ENCODE measurements around the gene C4BPB. TPM values are rescaled to one million over a fixed set of nuclear protein-coding genes. Genes with fewer than 3 reads are reported as not detected.

Gene C4BPB
- total RNA-seq, 2 experiments from 2014 or later, result 2.1 to 2.2 TPM

GRCh38 chr1:207055386-207056001 is 33.2 kb upstream of the C4BPB start:
- ChIA-PET POLR2A (interaction anchor here (0.8 kb wide), 1 partner anchor 13 kb away, joined by 3 read pairs; no protein-coding TSS in a partner anchor), CTCF (interaction anchor here (0.6 to 1.5 kb wide), 2 partner anchors 349 to 455 kb away, joined by 3 read pairs; no protein-coding TSS in a partner anchor)
- Mint-ChIP-seq H3K36me3 (ENCODE audit: low read depth) (no peaks in the 10 kb centered on the region), H3K4me3 (no peak overlapping the region), H3K27me3 (no peaks in the 10 kb centered on the region), H3K4me1 (ENCODE audit: low read depth) (peaks cover 18% of the 10 kb centered on the region), H3K27ac (no peak overlapping the region), H3K9me3 (no peaks in the 10 kb centered on the region)
- intact Hi-C loops (cut with micrococcal nuclease), result no loop called here
- TF ChIP-seq, protein P1, sequence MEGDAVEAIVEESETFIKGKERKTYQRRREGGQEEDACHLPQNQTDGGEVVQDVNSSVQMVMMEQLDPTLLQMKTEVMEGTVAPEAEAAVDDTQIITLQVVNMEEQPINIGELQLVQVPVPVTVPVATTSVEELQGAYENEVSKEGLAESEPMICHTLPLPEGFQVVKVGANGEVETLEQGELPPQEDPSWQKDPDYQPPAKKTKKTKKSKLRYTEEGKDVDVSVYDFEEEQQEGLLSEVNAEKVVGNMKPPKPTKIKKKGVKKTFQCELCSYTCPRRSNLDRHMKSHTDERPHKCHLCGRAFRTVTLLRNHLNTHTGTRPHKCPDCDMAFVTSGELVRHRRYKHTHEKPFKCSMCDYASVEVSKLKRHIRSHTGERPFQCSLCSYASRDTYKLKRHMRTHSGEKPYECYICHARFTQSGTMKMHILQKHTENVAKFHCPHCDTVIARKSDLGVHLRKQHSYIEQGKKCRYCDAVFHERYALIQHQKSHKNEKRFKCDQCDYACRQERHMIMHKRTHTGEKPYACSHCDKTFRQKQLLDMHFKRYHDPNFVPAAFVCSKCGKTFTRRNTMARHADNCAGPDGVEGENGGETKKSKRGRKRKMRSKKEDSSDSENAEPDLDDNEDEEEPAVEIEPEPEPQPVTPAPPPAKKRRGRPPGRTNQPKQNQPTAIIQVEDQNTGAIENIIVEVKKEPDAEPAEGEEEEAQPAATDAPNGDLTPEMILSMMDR (IDR thresholded peaks at IDR 0.05), result no peak
- ATAC-seq (no peak), DNase-seq (no peak)

GRCh38 chr1:207056673-207057072 is 32.0 kb upstream of the C4BPB start:
- DNase-seq (no peak), ATAC-seq (no peak)
- Mint-ChIP-seq H3K4me3 (no peak overlapping the region), H3K4me1 (ENCODE audit: low read depth) (peaks cover 10% of the 10 kb centered on the region), H3K36me3 (ENCODE audit: low read depth) (no peaks in the 10 kb centered on the region), H3K27ac (no peak overlapping the region), H3K27me3 (no peaks in the 10 kb centered on the region), H3K9me3 (no peaks in the 10 kb centered on the region)
- TF ChIP-seq, protein P1 (IDR thresholded peaks at IDR 0.05), result no peak
- intact Hi-C loops (cut with micrococcal nuclease), result no loop called here
- POLR2A ChIA-PET, result interaction anchor here (0.8 to 1.1 kb wide), 2 partner anchors 12 to 33 kb away, joined by 3 read pairs; partner anchors contain the start of gene C4BPB
- CTCF ChIA-PET, result interaction anchor here (1.5 kb wide), 1 partner anchor 348 kb away, joined by 3 read pairs; no protein-coding TSS in a partner anchor

DNA sequence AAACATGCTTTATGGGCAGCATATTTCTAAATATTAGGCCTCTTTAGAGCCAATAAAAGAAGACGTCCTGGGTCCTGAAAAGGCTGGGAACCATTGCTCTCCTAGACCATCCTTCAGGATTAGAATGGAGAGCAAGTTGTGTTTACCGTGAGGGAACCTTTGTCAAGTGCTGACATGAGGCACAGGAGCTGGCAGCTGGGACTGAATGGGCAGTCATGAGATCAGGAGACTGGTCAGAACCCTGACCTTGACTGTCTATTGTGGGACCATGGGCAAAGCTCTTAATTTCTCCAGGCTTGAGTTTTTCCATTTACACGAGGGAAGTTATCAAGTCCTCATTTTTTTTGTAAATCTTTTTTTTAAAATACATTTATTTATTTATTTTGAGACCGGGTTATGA is 30.4 kb upstream of the C4BPB start:
- intact Hi-C loops (cut with micrococcal nuclease), result no loop called here
- TF ChIP-seq, protein P1 (IDR thresholded peaks at IDR 0.05), result no peak
- ATAC-seq (no peak), DNase-seq (no peak)
- Mint-ChIP-seq H3K27ac (no peak overlapping the region), H3K36me3 (ENCODE audit: low read depth) (no peaks in the 10 kb centered on the region), H3K4me3 (no peak overlapping the region), H3K27me3 (no peaks in the 10 kb centered on the region), H3K4me1 (ENCODE audit: low read depth) (peaks cover 4% of the 10 kb centered on the region), H3K9me3 (no peaks in the 10 kb centered on the region)
- ChIA-PET CTCF (no interaction called here), POLR2A (no interaction called here)

DNA sequence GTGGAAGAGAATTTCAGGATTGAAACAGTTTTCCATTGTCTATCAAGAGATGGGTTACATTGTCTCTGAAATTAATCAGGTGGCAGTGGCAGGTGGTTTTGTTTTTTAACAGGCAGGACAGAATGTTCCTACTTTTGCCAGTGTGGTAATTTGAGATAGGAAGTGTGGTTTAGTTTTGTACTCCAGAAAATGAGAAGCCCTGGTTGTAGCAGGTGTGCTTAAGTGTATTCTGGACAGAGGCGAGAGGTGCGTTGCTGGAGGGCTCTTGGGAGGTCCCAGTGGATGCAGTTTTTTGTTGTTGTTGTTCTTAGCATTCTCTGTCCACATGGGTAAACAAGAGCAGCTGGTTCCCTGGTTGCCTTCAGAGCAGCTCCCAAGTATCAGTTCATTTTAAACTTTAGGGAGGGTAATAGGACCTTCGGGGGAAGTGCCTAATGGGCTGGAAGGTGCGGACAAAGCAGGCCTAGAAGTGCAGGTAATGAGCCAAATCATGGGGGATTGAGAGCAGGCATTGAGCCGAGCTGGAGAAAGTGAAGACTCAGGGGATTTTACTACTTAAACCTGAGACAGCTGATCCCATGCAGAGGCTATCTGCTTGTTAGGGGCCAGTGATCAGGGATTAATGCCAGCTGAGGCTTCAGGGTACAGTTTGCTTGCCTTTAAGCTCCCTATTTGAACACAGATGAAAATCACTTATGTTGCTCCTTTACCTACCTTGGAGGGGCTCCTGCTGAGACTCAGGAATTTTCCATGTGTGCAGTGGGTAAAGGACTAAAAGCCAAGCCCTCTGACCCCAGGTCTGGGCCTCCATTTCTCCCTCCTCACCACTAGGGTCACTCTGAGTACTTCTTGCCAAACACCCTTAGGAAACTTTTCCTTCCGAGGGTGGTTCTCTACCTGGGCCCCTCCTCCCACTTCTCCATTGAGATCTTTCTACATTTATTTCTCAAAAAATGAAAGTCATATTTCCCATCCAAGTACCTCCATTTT is 29.5 kb upstream of the C4BPB start:
- intact Hi-C loops (cut with micrococcal nuclease), result no loop called here
- H3K9me3 Mint-ChIP-seq, result no peaks in the 10 kb centered on the region
- TF ChIP-seq, protein P1 (IDR thresholded peaks at IDR 0.05), result no peak
- H3K27me3 Mint-ChIP-seq, result no peaks in the 10 kb centered on the region
- H3K27ac Mint-ChIP-seq, result no peak overlapping the region
- H3K4me3 Mint-ChIP-seq, result no peak overlapping the region
- DNase-seq (no peak), ATAC-seq (no peak)
- no peaks in the 10 kb centered on the region for H3K36me3 Mint-ChIP-seq (ENCODE audit: low read depth)
- H3K4me1 Mint-ChIP-seq (ENCODE audit: low read depth), result peaks cover 2% of the 10 kb centered on the region
- ChIA-PET CTCF (interaction anchor here (0.7 to 4.7 kb wide), 3 partner anchors 10 to 12 kb away, joined by 3 to 25 read pairs (median 3); partner anchors contain the start of gene YOD1), POLR2A (interaction anchor here (0.7 to 1.7 kb wide), 2 partner anchors 9 to 137 kb away, joined by 3 to 5 read pairs; no protein-coding TSS in a partner anchor)

Measured in activated CD8-positive, alpha-beta T cell treated with anti-CD3 and anti-CD28 coated beads for 36 hours (primary cell).